ENCODE results near the gene STXBP1.
"Not testable (repeated sequence)": the region's sequence is repeated elsewhere in the genome, so short reads cannot be mapped to it uniquely, and the experiment has no call there.

The STXBP1 gene

DNA sequence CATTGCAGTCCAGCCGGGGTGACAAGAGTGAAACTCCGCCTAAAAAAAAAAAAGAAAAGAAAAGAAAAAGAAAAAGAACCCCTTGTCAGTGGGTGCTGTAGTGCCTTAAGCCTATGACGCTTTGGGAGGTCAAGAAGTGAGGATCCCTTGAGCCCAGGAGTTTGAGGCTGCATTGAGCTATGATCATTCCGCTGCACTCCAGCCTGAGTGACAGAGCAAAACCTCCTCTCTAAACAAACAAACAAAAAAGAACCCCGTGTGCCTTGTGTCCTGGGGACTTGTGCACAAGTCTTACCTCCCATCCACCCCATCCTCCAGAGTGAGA is 33.5 kb upstream of the STXBP1 start:
- no peak for DNase-seq (ENCODE audit: low read depth in 2 of 2)

DNA sequence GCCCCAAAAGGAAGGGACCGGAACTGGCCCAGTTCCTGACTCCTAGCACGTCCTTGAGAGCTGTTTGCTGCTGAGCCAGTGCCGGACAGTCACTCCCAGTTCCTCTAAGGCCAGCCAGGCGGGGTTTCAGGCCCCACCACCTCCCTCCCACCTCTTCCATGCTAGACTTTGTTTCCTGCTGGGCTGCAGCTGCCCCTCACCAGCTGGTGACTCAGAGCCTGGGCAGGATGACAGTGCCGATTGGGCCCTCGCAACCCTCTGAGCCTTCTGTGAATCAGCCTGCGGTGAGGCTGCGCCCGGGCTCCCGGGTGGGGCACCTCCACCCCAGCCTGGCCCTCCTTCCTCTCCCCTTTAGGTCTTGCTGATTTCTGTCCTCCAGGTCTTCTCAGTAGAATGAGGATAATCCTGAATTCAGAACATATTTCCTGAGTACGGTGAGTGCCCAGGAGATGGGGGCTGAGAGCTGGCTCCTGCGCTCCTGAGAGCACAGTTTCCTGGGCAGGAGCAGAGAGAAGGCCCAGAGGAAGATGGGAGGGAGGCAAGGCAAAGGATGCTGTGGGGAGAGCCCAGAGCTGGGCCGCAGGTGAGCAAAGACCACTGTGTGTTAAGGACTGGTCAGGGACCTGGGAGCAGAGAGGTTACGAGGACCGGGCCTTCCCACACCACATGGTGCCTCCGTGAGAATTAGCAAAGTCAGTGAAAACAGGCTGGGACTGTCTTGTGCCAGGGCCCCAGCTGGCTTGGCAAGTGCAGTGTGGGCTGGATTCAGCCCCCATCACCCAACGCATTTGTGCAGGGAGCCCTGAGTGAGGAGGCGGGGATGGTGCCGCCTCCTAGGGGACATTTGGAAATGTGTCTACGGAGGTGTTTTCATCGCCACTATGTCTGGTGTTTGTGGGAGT is 32.9 kb upstream of the STXBP1 start:
- DNase-seq (ENCODE audit: low read depth in 2 of 2): peak; percentile 53 to 59

- DNase-seq (ENCODE audit: low read depth in 2 of 2): no peak
These were observed 31.7 kb upstream of the STXBP1 start for GRCh38 chr9:127580366-127580765.

- no peak for DNase-seq (ENCODE audit: low read depth in 2 of 2)
These were observed 31.1 kb upstream of the STXBP1 start for GRCh38 chr9:127580879-127581475.

DNA sequence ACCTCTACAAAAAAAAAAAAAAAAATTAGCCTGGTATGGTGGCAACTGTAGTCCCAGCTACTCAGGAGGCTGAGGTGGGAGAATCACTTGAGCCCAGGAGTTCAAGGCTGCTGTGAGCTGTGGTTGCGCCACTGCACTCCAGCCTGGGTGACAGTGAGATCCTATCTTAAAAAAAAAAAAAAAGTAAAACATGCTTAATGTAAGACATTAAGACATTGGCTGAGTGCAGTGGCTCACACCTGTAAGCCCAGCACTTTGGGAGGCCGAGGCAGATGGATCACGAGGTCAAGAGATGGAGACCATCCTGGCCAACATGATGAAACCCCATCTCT is 27.6 kb upstream of the STXBP1 start:
- not testable (repeated sequence) for DNase-seq (ENCODE audit: low read depth in 2 of 2)

DNA sequence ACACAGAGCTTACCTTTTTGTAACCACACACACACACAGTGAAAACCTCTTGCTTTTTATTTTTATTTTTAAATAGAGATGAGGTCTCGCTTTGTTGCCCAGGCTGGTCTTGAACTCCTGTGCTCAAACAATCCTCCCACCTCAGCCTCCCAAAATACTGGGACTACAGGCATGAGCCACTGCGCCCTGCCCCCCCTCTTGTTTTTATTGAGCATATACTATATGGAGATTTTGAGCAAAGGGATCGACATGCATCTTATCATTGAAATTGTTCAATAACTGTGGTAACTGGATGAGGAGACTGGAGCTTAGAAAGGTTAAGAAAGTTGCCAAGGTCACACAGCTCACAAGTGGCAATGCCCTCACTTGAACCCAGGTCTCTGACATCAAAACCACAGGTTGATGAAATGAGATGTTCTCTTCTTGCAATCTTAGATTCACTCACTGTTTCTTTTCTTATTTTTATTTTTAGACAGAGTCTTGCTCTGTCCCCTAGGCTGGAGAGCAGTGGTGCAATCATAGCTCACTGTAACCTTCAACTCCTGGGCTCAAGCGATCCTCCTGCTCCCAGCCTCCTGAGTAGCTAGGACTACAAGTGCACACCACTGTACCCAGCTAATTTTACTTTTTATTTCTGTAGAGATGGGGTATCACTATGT is 26.8 kb upstream of the STXBP1 start:
- no peak for DNase-seq (ENCODE audit: low read depth in 2 of 2)

GRCh38 chr9:127586096-127586495 is 26.0 kb upstream of the STXBP1 start:
- no peak for DNase-seq (ENCODE audit: low read depth in 2 of 2)

DNA sequence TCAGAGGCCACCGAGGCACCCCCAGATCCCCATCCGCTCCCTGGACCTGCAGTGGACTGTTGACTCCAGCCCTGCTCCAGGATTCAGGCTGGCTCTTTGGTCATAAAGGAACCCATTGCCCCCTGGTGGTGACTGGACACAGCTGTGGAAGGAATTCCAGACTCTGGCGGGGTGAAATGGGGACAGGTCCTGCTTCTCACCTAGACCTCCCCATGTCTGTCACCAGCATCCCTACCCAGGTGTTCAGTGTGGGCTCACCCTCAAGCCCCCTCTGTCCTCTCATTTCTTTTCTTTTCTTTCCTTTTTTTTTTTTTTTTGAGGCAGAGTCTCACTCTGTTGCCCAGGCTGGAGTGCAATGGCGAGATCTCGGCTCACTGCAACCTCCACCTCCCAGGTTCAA is 25.5 kb upstream of the STXBP1 start:
- DNase-seq (ENCODE audit: low read depth in 2 of 2): peak; percentile 28 to 52

DNA sequence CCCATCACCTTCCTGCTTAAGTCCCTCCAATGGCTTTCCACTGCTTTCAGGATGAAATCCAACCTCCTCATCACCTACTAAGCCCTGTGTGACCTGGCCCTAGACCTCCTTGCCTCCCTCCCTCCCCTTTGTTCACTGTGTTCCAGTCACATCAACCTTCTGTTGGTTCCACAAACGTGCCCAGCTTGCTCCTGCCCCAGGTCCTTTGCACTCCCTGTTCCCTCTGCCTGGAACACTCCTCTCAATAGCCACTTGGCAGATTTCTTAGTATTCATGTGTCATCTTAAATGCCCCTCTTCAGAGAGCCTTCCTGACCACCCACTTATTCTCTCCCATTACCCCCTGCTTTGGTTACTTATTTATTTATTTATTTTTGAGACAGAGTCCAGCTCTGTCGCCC is 24.1 kb upstream of the STXBP1 start:
- no peak for DNase-seq (ENCODE audit: low read depth in 2 of 2)

DNA sequence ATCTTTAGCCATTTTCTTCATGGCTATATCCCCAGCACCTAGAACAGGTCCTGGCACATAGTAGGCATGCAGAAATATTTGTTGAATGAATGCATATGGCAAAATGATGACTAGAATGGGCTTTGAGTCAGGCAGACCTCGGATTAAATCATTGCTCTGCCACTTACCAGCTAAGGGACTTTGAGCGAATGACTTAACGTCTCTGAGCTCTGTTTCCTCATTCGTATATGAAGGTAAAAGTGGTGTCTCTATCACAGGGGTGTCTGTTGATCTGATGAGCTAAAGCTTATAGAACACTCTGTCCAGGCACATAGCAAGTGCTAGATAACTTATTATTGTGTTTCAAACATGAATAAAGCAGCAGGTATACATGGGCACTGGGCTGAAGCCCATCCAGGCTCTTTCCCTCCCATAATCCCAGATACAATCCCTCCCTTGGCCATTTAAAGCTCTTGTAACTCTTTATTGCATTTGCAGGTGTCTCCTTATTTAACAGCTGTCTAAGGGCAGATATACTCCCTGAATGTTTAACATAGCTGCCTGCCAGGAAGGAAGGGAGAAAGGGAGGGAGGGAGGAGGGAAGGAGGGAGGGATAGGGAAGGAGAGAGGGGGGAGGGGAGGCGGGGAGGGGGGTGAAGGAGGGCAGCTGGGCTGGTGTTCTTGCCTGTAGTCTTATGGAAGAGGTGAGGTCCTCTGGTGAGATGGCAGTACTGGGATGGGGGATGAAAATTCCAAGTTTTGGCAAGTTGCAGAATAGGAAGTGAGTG is 23.2 kb upstream of the STXBP1 start:
- no peak for DNase-seq (ENCODE audit: low read depth in 2 of 2)

- DNase-seq (ENCODE audit: low read depth in 2 of 2): no peak
These were observed 22.1 kb upstream of the STXBP1 start for GRCh38 chr9:127589955-127590370.

DNA sequence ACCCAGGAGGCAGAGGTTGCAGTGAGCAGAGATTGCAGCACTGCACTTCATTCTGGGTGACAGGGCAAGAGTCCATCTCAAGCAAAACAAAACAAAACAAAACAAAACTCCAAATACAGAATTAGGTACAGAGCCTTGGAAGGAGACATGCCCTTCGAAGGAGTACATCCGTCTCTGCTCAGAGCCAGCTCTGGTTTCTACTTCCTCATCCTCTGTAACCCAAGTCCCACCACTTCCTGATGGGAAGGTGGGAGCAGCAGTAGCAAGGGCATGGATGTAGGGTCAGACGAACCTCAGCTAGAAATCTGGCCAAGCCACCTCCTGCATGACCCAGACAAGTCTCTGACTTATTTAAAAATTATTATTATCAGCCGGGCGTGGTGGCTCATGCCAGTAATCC is 16.5 kb upstream of the STXBP1 start:
- no peak for DNase-seq (ENCODE audit: low read depth in 2 of 2)

GRCh38 chr9:127598839-127599549 is 13.1 kb upstream of the STXBP1 start:
- DNase-seq (ENCODE audit: low read depth in 2 of 2): no peak

DNA sequence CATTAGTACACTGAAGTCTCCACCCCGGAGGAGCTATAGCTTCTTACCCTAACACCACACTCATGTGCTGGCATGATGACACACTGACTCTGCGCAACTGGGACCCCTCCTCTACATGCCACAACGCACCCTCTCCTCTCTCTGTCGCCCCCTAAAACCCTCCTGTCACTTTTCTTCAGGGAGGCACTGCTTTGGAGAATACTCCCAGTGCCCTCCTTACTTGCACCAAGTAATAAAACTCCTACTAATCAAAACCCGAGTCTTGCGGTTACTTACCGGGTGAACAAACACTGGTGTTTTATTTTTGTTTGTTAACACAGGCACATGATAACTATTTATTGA is 12.6 kb upstream of the STXBP1 start:
- no peak for DNase-seq (ENCODE audit: low read depth in 2 of 2)

DNA sequence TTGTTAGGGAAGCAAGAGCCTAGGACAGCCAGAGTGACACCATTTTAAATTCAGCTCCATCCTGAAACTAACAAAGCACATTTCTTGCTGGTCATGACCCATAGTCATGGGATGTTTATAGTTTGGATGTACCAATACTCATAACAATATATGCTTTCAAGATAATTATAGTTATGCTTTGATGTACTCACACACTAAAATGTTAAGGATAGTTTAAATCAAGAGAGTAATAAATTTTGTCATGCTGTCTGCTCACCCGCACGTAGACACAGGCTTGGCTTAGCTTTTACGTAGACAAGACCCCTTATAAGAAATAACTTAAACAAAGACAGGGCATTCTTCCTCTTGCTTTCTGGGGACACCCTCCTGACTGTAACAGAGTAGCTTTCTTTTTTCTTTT is 8.9 kb upstream of the STXBP1 start:
- no peak for DNase-seq (ENCODE audit: low read depth in 2 of 2)

DNA sequence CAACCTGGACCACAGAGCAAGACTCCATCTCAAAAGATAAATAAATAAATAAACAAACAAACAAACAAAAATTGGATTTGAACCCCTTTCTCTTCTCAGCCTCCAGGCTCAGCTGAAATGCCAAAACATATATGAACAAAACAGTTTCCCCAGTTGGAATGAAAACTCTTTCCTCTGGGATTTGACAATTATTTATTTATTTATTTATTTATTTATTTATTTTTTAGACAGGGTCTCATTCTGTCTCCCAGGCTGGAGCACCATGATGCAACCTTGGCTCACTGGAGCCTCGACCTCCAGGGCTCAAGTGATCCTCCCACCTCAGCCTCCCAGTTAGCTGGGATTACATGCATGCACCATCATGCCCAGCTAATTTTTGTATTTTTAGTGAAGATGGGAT is 6.0 kb upstream of the STXBP1 start:
- no peak for DNase-seq (ENCODE audit: low read depth in 2 of 2)

DNA sequence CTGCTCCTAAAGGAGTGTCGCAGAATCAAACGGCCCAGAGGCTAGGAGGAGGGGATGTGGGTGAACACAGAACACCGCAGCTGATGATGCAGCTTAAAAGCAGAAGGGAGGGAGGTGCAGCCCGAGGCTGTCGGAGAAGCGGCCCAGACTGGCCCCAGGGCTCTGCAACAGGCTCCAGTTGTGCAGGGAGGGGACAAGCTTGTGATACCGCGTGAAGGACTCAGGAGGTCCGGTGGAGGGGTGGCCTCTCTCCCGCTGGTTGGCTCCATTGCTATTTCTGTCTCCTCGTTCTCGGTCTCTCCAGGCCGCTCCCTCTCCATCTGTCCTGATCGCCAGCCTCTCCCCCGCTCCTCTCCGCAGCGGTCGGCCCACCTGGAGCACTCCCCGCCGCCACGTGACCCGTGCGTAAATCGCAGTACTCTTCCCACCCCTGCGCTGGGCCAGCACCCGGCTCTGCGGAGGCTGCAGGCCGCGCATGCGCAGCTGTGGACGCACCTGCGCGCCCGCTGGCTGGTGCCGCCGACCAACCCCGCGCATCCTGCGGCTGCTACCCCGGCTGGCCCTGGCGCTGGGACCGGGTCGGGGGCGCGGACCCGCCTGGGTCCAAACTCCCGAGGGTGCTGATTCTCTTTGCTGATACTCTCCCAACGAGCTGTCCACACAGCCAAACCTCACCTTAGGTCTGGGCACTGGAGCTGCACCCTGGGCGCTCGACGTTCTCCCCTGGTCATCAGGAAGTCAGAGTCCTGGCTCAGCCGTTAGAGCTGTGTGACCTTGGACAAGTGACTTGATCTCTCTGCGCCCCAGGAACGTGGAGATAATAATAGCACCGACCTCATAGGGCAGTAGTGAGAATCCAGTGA is 3.7 kb upstream of the STXBP1 start:
- DNase-seq (ENCODE audit: low read depth in 2 of 2): peak; percentile 70 to 72

- DNase-seq (ENCODE audit: low read depth in 2 of 2): no peak
These were observed 526 bp upstream of the STXBP1 start for GRCh38 chr9:127611603-127611898.

DNA sequence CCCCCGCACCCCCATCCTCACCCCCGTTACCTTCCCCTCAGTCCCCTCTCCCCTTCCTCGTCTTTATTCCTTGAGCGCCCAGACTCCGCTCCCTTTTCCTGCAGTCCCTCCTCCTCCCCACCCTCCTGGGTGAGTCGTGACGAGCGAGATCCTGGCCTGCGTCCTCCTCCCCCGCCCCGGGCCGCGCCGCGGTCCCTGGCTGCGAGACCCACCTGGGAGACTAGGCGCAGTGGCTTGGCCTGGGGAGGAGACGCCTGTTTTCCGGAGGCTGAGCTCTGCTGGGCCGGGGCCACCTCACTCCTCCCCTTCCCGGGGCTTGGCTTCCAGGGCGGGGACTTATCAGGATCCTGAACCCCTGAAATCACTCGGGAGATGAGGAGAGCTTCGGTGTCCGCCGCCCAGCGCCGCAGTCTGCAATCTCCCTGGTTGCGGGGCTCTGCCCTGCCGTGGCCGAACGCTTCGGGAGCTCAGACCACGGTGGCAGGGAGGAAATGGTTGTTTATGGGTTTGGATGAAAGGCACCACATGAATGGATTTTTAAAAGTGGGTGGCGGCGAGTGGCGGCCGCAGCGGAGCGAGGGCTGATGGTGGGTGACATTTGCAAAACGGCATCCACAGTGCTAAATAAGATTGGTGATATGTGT is 984 bp downstream of the STXBP1 start:
- peak in 1 of 2 donors; percentile 10 for DNase-seq (ENCODE audit: low read depth in 2 of 2)

DNA sequence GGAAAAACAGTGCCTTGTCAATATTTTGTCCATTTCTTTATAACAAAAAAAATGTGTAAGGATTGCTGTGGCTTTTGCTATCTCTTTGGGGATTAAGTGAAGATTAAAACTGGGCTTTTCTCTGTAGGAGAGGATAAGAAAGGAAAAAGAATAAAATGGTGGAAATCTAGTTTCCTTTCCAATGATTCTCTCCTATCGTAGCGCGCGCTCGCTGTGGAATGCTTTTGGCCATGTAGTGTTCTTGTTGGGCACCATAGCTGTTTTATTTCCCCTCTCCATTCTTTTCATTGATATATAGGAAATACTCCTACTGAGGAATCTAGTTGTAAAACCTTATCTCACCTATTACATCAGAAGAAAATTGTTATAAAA is 1.5 kb downstream of the STXBP1 start:
- DNase-seq (ENCODE audit: low read depth in 2 of 2): no peak

DNA sequence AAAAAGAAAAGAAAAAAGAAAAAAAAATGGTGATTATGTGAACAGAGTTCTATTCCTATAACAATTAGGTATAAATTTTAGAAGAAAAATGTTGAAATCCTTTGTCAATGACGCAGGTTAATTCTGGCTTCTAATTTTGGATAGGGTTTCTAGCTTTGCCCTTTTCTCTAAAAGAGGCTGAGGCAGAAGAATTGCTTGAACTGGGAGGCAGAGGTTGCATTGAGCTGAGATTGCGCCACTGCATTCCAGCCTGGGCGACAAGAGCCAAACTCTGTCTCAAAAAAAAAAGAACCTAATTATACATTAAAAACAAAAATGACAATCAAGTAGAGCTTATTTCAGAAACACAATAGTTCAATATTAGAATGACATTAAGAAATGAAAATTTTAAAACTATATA is 2.9 kb downstream of the STXBP1 start:
- DNase-seq (ENCODE audit: low read depth in 2 of 2): no peak

Data from stimulated activated CD4-positive, alpha-beta T cell treated with anti-CD3 and anti-CD28 coated beads, Interleukin-1b, Interleukin-23, amount 100 ng/mL, for 4 hours (primary cell).